ENCODE measurements around the gene KRTAP9-2.
"Not testable (repeated sequence)": the region's sequence is repeated elsewhere in the genome, so short reads cannot be mapped to it uniquely, and the experiment has no call there.

KRTAP9-2 gene

DNA sequence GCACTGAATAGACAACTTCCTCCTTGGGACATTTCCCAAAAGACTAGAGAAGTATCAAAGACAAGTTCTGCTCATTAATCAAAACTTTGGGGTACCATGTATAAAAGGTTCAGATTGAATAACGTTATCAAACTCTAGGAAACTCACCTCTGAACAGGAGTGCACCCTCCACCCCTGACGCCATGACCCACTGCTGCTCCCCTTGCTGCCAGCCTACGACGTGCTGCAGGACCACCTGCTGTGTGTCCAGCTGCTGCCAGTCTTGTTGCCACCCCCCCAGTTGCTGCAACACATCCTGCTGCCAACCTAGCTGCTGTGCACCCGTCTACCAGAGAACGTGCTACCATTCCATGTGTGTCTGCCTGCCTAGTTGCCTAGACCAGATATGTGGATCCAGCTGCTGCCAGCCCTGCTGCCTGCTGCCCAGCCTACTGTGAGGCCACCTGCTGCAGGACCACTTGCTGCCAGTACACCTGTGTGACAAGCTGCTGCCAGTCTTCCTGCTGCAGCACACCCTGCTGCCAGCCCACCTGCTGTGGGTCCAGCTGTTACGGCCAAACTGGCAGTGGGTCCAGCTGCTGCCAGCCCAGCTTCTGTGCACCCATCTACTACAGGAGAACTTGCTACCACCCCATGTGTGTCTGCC is 13.8 kb upstream of the KRTAP9-2 start:
- ATAC-seq (ENCODE audit: low read depth) (no peak), DNase-seq (ENCODE audit: low spot score in 2 of 2) (no peak)
- no peaks in the 10 kb centered on the region for H3K4me1 Mint-ChIP-seq
- peaks cover 24% of the 10 kb centered on the region for H3K27me3 Mint-ChIP-seq
- peaks cover 1% of the 10 kb centered on the region for H3K9me3 Mint-ChIP-seq
- no peak overlapping the region for H3K27ac Mint-ChIP-seq
- no peak overlapping the region for H3K4me3 Mint-ChIP-seq
- H3K36me3 Mint-ChIP-seq = no peaks in the 10 kb centered on the region

DNA sequence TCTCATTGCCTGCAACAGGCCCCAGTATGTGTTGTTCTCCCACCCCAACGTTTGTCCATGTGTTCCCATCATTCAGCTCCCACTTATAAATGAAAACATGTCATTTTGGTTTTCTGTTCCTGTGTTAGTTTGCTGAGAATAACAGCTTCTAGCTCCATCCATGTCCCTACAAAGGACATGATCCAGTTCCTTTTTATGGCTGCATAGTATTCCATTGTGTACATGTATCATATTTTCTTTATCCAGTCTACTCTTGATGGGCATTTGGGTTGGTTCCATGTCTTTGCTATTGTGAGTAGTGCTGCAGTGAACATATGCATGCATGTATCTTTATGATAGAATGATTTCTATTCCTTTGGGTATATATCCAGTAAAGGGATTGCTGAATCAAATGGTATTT is 10.8 kb upstream of the KRTAP9-2 start:
- Mint-ChIP-seq H3K27ac (no peak overlapping the region), H3K9me3 (peaks cover 5% of the 10 kb centered on the region), H3K36me3 (peaks cover 1% of the 10 kb centered on the region), H3K4me3 (no peak overlapping the region), H3K27me3 (peaks cover 17% of the 10 kb centered on the region), H3K4me1 (no peaks in the 10 kb centered on the region)
- ATAC-seq (ENCODE audit: low read depth) = no peak
- DNase-seq (ENCODE audit: low spot score in 2 of 2) = no peak

DNA sequence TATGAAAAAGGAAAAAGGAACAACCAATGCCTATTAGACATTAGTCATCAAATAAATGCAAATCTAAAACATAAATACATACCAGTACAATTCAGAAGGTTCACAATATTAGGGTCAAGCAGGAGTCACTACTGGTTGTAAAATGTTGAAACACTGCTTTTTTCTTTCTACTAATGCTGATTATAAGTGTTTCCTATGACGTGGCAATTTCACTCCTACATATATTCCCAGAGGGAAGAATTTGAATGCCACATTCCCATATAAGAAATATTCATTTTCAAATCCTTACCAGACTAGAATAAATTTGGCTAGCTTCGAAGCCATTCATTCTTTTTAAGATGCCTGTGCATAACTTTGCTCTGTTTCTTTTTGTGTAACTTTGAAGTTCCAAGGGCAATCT is 2.6 kb upstream of the KRTAP9-2 start:
- Mint-ChIP-seq H3K9me3 (peaks cover 5% of the 10 kb centered on the region), H3K27me3 (peaks cover 9% of the 10 kb centered on the region)
- DNase-seq (ENCODE audit: low spot score in 2 of 2) = no peak

DNA sequence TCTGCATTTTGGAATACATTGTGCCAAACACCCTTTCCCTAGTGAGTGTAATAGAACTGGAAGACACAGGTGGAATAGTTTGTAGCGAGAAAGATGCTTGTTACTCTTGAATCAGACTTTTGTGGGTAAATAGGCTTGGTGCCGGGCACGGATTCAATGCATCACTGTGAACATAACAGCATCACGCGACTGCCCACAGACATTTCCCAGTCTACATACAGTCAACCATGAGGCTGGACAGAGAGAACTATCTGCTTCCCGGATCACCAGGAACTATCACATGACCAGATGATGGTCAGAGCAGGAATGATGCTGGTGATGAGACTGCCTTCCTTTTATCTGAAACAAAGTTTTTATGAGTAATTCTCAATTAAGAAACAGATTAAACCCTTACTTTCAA is 397 bp upstream of the KRTAP9-2 start:
- Mint-ChIP-seq H3K4me1 (peaks cover 3% of the 10 kb centered on the region), H3K4me3 (no peak overlapping the region), H3K27me3 (peaks cover 9% of the 10 kb centered on the region), H3K36me3 (peaks cover 2% of the 10 kb centered on the region), H3K9me3 (peaks cover 2% of the 10 kb centered on the region), H3K27ac (no peak overlapping the region)
- ATAC-seq (ENCODE audit: low read depth) (no peak), DNase-seq (ENCODE audit: low spot score in 2 of 2) (no peak)

More for the DNA sequence above, 2.6 kb upstream of the KRTAP9-2 start:
- Mint-ChIP-seq H3K36me3 (no peaks in the 10 kb centered on the region), H3K4me3 (no peak overlapping the region), H3K4me1 (no peaks in the 10 kb centered on the region), H3K27ac (no peak overlapping the region)
- ATAC-seq (ENCODE audit: low read depth) = no peak

DNA sequence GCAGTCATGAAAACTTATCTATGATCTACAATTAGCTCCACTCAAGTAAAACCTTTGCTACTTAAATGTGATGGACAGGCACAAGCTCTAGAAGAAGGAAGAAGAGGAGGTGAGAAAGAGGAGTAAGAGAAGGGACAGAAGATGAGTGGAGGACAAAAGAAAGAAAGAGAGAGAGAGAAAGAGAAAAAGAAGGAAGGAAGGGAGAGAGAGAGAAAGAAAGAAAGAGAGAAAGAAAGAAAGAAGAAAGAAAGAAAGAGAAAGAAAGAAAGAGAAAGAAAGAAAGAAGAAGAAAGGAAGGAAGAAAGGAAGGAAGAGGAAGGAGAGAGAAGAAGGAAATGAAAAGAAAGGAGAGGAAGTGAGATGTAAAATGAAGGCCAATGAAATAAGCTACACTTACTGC is 3.6 kb downstream of the KRTAP9-2 start:
- Mint-ChIP-seq H3K4me3 (no peak overlapping the region), H3K4me1 (peaks cover 3% of the 10 kb centered on the region), H3K36me3 (peaks cover 2% of the 10 kb centered on the region), H3K27me3 (peaks cover 20% of the 10 kb centered on the region), H3K9me3 (peaks cover 2% of the 10 kb centered on the region), H3K27ac (no peak overlapping the region)
- no peak for DNase-seq (ENCODE audit: low spot score in 2 of 2)
- no peak for ATAC-seq (ENCODE audit: low read depth)

DNA sequence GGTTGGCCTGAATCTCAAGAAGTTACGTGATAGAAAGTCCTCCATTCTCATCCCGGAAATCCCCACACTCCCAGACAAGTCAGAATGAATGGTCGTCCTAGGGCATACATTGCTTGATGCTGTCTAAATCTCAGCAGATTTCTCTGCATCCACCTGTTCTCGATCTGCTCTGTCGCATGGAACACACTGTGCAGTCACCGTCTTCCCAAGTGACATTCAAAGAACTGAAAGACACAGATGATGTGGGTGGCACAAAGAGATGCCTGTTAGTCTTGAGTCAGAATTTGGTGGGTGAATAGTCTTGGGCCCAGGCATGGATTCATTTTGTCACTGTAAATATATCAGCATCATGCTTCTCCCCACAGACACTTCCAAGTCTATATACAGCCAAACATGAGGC is 5.3 kb downstream of the KRTAP9-2 start:
- peaks cover 29% of the 10 kb centered on the region for H3K27me3 Mint-ChIP-seq
- peaks cover 6% of the 10 kb centered on the region for H3K4me1 Mint-ChIP-seq
- H3K9me3 Mint-ChIP-seq = peaks cover 2% of the 10 kb centered on the region
- no peak overlapping the region for H3K27ac Mint-ChIP-seq
- no peak overlapping the region for H3K4me3 Mint-ChIP-seq
- H3K36me3 Mint-ChIP-seq = peaks cover 2% of the 10 kb centered on the region
- no peak for ATAC-seq (ENCODE audit: low read depth)
- DNase-seq (ENCODE audit: low spot score in 2 of 2) = no peak

DNA sequence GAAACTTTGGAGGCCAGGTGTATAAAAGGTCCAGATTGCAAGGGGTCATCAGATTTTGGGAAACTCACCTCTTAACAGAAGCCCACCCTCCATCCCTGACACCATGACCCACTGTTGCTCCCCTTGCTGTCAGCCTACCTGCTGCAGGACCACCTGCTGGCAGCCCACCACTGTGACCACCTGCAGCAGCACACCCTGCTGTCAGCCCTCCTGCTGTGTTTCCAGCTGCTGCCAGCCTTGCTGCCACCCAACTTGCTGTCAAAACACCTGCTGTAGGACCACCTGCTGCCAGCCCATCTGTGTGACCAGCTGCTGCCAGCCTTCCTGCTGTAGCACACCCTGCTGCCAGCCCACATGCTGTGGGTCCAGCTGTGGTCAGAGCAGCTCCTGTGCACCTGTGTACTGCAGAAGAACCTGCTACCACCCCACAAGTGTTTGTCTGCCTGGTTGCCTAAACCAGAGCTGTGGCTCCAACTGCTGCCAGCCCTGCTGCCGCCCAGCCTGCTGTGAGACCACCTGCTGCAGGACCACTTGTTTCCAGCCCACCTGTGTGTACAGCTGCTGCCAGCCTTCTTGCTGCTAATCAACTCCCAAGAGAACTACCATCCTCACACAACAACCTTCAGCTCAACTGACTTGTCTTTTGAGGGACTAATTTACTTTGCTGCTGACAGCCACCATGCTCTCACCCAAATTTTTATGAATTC is 6.1 kb downstream of the KRTAP9-2 start, which contains the start of gene KRTAP9-3:
TSS of gene KRTAP9-3 (plus strand) at position 51 of the 707 bp plus-strand sequence. CDS start at position 104, 53 bp downstream.
- not testable (repeated sequence) for H3K4me3 Mint-ChIP-seq; H3K36me3 Mint-ChIP-seq; H3K27ac Mint-ChIP-seq; ATAC-seq (ENCODE audit: low read depth); H3K9me3 Mint-ChIP-seq; H3K4me1 Mint-ChIP-seq; DNase-seq (ENCODE audit: low spot score in 2 of 2)
- peaks cover 32% of the 10 kb centered on the region for H3K27me3 Mint-ChIP-seq

DNA sequence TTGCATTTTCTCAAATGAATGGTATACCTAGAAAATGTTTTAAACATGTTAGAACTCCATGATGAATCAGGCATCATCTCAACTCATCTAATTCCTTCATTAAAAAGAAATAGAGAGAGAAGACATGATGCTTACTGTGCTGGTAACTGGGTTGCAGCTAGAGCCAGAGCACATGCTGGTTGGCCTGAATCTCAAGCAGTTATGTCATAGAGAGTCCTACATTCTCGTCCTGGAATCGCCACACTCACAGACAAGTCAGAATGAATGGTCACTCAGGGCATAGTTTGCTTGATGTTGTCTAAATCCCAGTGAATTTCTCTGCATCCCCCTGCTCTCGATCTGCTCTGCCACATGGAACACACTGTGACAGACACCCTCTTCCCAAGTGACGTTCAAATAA is 10.7 kb downstream of the KRTAP9-2 start:
- not testable (repeated sequence) for H3K36me3 Mint-ChIP-seq; H3K27ac Mint-ChIP-seq; H3K4me3 Mint-ChIP-seq; DNase-seq (ENCODE audit: low spot score in 2 of 2); ATAC-seq (ENCODE audit: low read depth); H3K4me1 Mint-ChIP-seq; H3K9me3 Mint-ChIP-seq
- H3K27me3 Mint-ChIP-seq = peaks cover 43% of the 10 kb centered on the region

DNA sequence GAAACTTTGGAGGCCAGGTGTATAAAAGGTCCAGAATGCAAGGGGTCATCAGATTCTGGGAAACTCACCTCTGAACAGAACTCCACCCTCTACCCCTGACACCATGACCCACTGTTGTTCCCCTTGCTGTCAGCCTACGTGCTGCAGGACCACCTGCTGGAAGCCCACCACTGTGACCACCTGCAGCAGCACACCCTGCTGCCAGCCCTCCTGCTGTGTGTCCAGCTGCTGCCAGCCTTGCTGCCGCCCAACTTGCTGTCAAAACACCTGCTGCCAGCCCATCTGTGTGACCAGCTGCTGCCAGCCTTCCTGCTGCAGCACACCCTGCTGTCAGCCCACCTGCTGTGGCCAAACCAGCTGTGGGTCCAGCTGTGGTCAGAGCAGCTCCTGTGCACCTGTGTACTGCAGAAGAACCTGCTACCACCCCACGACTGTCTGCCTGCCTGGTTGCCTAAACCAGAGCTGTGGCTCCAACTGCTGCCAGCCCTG is 11.5 kb downstream of the KRTAP9-2 start, which contains the start of gene KRTAP9-8:
TSS of gene KRTAP9-8 (plus strand) at position 51 of the 489 bp plus-strand sequence. CDS start at position 104, 53 bp downstream.
- not testable (repeated sequence) for H3K4me1 Mint-ChIP-seq; H3K9me3 Mint-ChIP-seq; DNase-seq (ENCODE audit: low spot score in 2 of 2); ATAC-seq (ENCODE audit: low read depth); H3K4me3 Mint-ChIP-seq; H3K36me3 Mint-ChIP-seq; H3K27ac Mint-ChIP-seq
- peaks cover 41% of the 10 kb centered on the region for H3K27me3 Mint-ChIP-seq

DNA sequence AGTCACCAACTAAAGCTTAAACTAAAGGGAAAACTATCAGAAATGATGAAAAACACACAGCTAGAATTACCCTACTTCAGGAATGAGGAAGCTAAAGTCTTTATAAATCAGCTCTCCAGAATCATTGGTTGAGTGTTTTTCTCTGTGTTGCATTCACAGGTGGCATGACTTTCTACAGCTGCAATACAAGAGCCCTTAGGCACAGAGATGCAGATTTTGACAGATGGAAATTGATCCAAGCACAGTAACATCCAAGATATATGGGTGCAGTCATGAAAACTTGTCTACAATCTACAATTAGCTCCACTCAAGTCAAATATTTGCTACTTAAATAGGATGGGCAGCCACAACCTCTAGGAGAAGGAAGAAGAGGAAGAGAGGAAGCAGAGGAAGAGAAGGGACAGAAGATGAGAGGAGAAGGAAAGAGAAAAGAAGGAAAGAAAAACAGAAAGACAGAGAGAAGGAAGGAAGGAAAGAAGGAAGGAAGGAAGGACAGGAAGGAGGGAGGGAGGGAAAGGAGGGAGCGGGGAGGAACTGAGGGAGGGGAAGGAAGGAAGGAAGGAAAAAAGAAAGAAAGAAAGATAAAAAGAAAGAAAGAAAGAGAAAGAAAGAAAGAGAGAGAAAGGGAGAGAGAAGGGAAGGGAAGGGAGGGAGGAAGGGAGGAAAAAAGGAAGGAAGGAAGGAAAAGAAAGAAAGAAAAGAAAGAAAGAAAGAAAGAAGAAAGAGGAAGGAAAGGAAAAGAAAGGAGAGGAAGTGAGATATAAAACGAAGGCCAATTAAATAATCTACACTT is 20.7 kb downstream of the KRTAP9-2 start:
- not testable (repeated sequence) for ATAC-seq (ENCODE audit: low read depth); H3K4me3 Mint-ChIP-seq; H3K9me3 Mint-ChIP-seq; H3K4me1 Mint-ChIP-seq; DNase-seq (ENCODE audit: low spot score in 2 of 2); H3K36me3 Mint-ChIP-seq; H3K27me3 Mint-ChIP-seq
- H3K27ac Mint-ChIP-seq = peak overlapping the region; percentile 10

DNA sequence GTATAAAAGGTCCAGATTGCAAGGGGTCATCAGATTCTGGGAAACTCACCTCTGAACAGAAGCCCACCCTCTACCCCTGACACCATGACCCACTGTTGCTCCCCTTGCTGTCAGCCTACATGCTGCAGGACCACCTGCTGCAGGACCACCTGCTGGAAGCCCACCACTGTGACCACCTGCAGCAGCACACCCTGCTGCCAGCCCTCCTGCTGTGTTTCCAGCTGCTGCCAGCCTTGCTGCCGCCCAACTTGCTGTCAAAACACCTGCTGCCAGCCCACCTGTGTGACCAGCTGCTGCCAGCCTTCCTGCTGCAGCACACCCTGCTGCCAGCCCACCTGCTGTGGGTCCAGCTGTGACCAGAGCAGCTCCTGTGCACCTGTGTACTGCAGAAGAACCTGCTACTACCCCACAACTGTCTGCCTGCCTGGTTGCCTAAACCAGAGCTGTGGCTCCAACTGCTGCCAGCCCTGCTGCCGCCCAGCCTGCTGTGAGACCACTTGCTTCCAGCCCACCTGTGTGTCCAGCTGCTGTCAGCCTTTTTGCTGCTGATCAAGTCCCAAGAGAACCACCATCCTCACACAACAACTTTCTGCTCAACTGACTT is 23.3 kb downstream of the KRTAP9-2 start, which contains the start of gene KRTAP9-4:
TSS of gene KRTAP9-4 (plus strand) at position 51 of the 604 bp plus-strand sequence. CDS start at position 85, 34 bp downstream.
- not testable (repeated sequence) for ATAC-seq (ENCODE audit: low read depth); H3K4me1 Mint-ChIP-seq; H3K9me3 Mint-ChIP-seq; H3K36me3 Mint-ChIP-seq; DNase-seq (ENCODE audit: low spot score in 2 of 2); H3K4me3 Mint-ChIP-seq; H3K27ac Mint-ChIP-seq
- peaks cover 11% of the 10 kb centered on the region for H3K27me3 Mint-ChIP-seq

DNA sequence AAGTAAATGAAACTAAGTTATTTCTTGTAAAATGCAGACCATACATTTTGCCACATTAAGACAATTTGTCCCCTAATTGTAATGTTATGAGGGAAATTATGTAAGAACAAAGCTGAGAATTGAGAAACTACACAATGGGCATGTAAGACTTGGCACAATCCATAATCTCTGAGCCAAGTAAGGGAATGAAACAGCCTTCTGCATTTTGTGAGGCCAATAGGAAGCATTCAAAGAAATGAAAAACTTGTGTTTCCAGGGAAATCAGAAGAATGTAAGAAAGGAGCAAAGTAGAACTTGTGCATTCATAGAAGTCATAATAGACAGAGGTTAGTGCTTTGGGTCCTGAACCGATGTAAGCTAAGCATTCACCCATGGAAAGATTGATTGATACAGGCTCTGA is 24.8 kb downstream of the KRTAP9-2 start:
- Mint-ChIP-seq H3K36me3 (no peaks in the 10 kb centered on the region), H3K27ac (no peak overlapping the region), H3K9me3 (no peaks in the 10 kb centered on the region), H3K4me3 (no peak overlapping the region), H3K4me1 (peaks cover 6% of the 10 kb centered on the region), H3K27me3 (peaks cover 16% of the 10 kb centered on the region)
- DNase-seq (ENCODE audit: low spot score in 2 of 2) (no peak), ATAC-seq (ENCODE audit: low read depth) (no peak)

DNA sequence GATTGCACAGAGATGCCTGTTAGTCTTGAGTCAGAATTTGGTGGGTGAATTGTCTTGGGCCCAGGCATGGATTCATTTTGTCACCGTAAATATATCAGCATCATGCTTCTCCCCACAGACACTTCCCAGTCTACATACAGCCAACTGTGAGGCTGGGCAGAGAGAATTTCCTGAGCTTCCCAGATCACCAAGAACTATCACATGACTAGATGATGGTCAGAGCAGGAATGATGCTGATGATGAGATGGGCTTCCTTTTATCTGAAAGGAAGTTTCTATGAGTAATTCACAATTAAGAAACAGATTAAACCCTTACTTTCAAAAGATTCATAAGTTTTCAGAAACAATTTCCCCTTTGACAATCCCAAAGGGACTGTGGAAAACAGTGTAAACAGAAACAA is 28.4 kb downstream of the KRTAP9-2 start:
- ATAC-seq (ENCODE audit: low read depth) = no peak
- Mint-ChIP-seq H3K4me3 (no peak overlapping the region), H3K4me1 (peaks cover 6% of the 10 kb centered on the region), H3K27ac (no peak overlapping the region), H3K9me3 (no peaks in the 10 kb centered on the region), H3K27me3 (peaks cover 40% of the 10 kb centered on the region), H3K36me3 (no peaks in the 10 kb centered on the region)
- no peak for DNase-seq (ENCODE audit: low spot score in 2 of 2)

Measured in memory B cell (primary cell).